IMR-90 (cell line): Measurements from ENCODE around the gene ARHGEF3. TPM values are rescaled to one million over a fixed set of nuclear protein-coding genes. Genes with fewer than 3 reads are reported as not detected.

Experiments
- ATAC-seq: fragments of 200-7000 bp; cut with Tn5 transposase; 2 replicates; pipeline ENCODE4 v1.9.1; 2020; ENCODE audit warnings: low read depth, mild to moderate bottlenecking, moderate library complexity
- BruUV-seq: library from RNA; stranded (reverse); fragments of 400-500 nt; replicated peaks from 2 replicates; lab custom pipeline; 2021; lab: Mats Ljungman, UMichigan
- CTCF ChIA-PET: fragments of 300-600 bp; formaldehyde crosslinking; extraction: SDS; loops from one replicate; lab custom pipeline; 2021; ENCODE audit warnings: antibody characterized with exemption; lab: Yijun Ruan, JAX
- POLR2A ChIA-PET: fragments of 300-600 bp; sonication (Branson Sonifier 250); formaldehyde crosslinking; loops from one replicate; lab custom pipeline; 2022; ENCODE audit warnings: antibody characterized with exemption; ENCODE audit not compliant: unreplicated experiment; lab: Charles Lee
- DNase-seq: peaks from one replicate; pipeline ENCODE4 v3.0.0; 2013
- H2AFZ ChIP-seq: replicated peaks from 2 replicates; pipeline ENCODE3; 2013; ENCODE audit warnings: low read length, mild to moderate bottlenecking; ENCODE audit not compliant: poor library complexity
- H2AK5ac ChIP-seq: 2 replicates; pipeline ENCODE4 v1.6.1; 2013; ENCODE audit warnings: low read depth, low read length, inconsistent platforms
- H2AK9ac ChIP-seq: replicated peaks from 2 replicates; pipeline ENCODE3; 2013; ENCODE audit warnings: mild to moderate bottlenecking, low read depth, low read length, moderate library complexity; ENCODE audit not compliant: poor library complexity
- H2BK120ac ChIP-seq: 2 replicates; pipeline ENCODE4 v1.6.1; 2013; ENCODE audit warnings: low read depth, low read length, inconsistent platforms
- H2BK15ac ChIP-seq: 3 replicates; pipeline ENCODE4 v1.6.1; 2013; ENCODE audit warnings: low read depth, low read length, inconsistent platforms
- H2BK20ac ChIP-seq: 2 replicates; pipeline ENCODE4 v1.6.1; 2013; ENCODE audit warnings: low read depth, mild to moderate bottlenecking, inconsistent platforms, low read length, moderate library complexity
- H2BK5ac ChIP-seq: 2 replicates; pipeline ENCODE4 v1.6.1; 2013; ENCODE audit warnings: mild to moderate bottlenecking, low read depth, low read length, inconsistent platforms; ENCODE audit not compliant: poor library complexity, severe bottlenecking
- H3K14ac ChIP-seq: replicated peaks from 2 replicates; pipeline ENCODE4 v1.6.1; 2013; ENCODE audit warnings: low read depth, low read length, inconsistent platforms
- H3K18ac ChIP-seq: 2 replicates; pipeline ENCODE4 v1.6.1; 2013; ENCODE audit warnings: low read depth, low read length, control low read depth
- H3K23ac ChIP-seq: 2 replicates; pipeline ENCODE4 v1.6.1; 2013; ENCODE audit warnings: low read depth, low read length, inconsistent platforms
- H3K27ac ChIP-seq: 2 replicates; pipeline ENCODE4 v1.5.1; 2013; ENCODE audit warnings: mild to moderate bottlenecking, control low read depth, low read length; ENCODE audit not compliant: insufficient read depth
- H3K27me3 ChIP-seq: 2 replicates; pipeline ENCODE4 v1.6.1; 2013; ENCODE audit warnings: low read length; ENCODE audit not compliant: control insufficient read depth, insufficient read depth
- H3K36me3 ChIP-seq: 2 replicates; pipeline ENCODE4 v1.6.1; 2013; ENCODE audit warnings: low read length, mixed read lengths; ENCODE audit not compliant: control insufficient read depth, insufficient read depth
- H3K4ac ChIP-seq: 2 replicates; pipeline ENCODE4 v1.6.1; 2013; ENCODE audit warnings: low read depth, low read length, inconsistent platforms
- H3K4me1 ChIP-seq: 2 replicates; pipeline ENCODE4 v1.6.1; 2013; ENCODE audit warnings: low read length, mixed read lengths; ENCODE audit not compliant: control insufficient read depth, insufficient read depth
- H3K4me2 ChIP-seq: 2 replicates; pipeline ENCODE4 v1.6.1; 2013; ENCODE audit warnings: low read depth, mild to moderate bottlenecking, control low read depth, low read length, moderate library complexity
- H3K4me3 ChIP-seq: 2 replicates; pipeline ENCODE4 v1.5.1; 2013; ENCODE audit warnings: low read depth, mild to moderate bottlenecking, control low read depth, low read length, moderate library complexity; ENCODE audit not compliant: insufficient read depth
- H3K56ac ChIP-seq: 2 replicates; pipeline ENCODE4 v1.6.1; 2013; ENCODE audit warnings: low read length, inconsistent platforms; ENCODE audit not compliant: insufficient read depth; ENCODE audit errors: extremely low read depth
- H3K79me1 ChIP-seq, 2 experiments: 2 replicates each; pipeline ENCODE4 v1.6.1; 2013; ENCODE audit warnings: low read length in 2 of 2, inconsistent platforms in 1 of 2, low read depth in 1 of 2
- H3K9ac ChIP-seq: 2 replicates; pipeline ENCODE4 v1.6.1; 2013; ENCODE audit warnings: low read depth, low read length, control low read depth
- H3K9me1 ChIP-seq: 2 replicates; pipeline ENCODE4 v1.6.1; 2013; ENCODE audit warnings: low read length, inconsistent platforms; ENCODE audit not compliant: insufficient read depth
- H3K9me3 ChIP-seq: 2 replicates; pipeline ENCODE4 v1.6.1; 2013; ENCODE audit warnings: low read length; ENCODE audit not compliant: control insufficient read depth, insufficient read depth
- H4K20me1 ChIP-seq: 2 replicates; pipeline ENCODE4 v1.6.1; 2013; ENCODE audit warnings: low read length, inconsistent platforms; ENCODE audit not compliant: insufficient read depth
- H4K5ac ChIP-seq: 2 replicates; pipeline ENCODE4 v1.6.1; 2013; ENCODE audit warnings: mild to moderate bottlenecking, low read depth, low read length, control low read depth
- H4K8ac ChIP-seq, 2 experiments: 2 replicates each; pipeline ENCODE4 v1.6.1; 2013; ENCODE audit warnings: low read depth in 2 of 2, low read length in 2 of 2, control low read depth in 1 of 2, inconsistent platforms in 1 of 2
- H4K91ac ChIP-seq: 2 replicates; pipeline ENCODE4 v1.6.1; 2013; ENCODE audit warnings: low read depth, low read length, inconsistent platforms; ENCODE audit not compliant: insufficient read depth
- BHLHE40 ChIP-seq: fragments of 150-350 bp; IDR thresholded peaks from 2 replicates; pipeline ENCODE4 v1.6.1; 2016; ENCODE audit warnings: mild to moderate bottlenecking, low read depth, low read length
- CEBPB ChIP-seq: IDR thresholded peaks from 2 replicates; pipeline ENCODE4 v1.6.1; 2012; ENCODE audit warnings: low read depth, low read length, improper control_type of control experiment
- CHD1 ChIP-seq: IDR thresholded peaks from 2 replicates; pipeline ENCODE4 v1.6.1; 2012; ENCODE audit warnings: low read depth, low read length, improper control_type of control experiment
- FOS ChIP-seq: fragments of 150-350 bp; IDR thresholded peaks from 2 replicates; pipeline ENCODE4 v1.6.1; 2016; ENCODE audit warnings: low read depth, low read length
- MAFK ChIP-seq: IDR thresholded peaks from 2 replicates; pipeline ENCODE4 v1.6.1; 2012; ENCODE audit warnings: low read depth, low read length, improper control_type of control experiment
- MAZ ChIP-seq: IDR thresholded peaks from 2 replicates; pipeline ENCODE4 v1.6.1; 2012; ENCODE audit warnings: low read depth, mild to moderate bottlenecking, low read length, improper control_type of control experiment, moderate library complexity, borderline replicate concordance
- MXI1 ChIP-seq: IDR thresholded peaks from 2 replicates; pipeline ENCODE4 v1.6.1; 2012; ENCODE audit warnings: low read depth, mild to moderate bottlenecking, low read length, moderate library complexity, borderline replicate concordance
- NFE2L2 ChIP-seq: fragments of 150-350 bp; IDR thresholded peaks from 2 replicates; pipeline ENCODE4 v1.6.1; 2016; ENCODE audit warnings: low read depth, mild to moderate bottlenecking, low read length
- POLR2A ChIP-seq: IDR thresholded peaks from 2 replicates; pipeline ENCODE4 v1.6.1; 2012; ENCODE audit warnings: mild to moderate bottlenecking, low read depth, low read length
- RAD21 ChIP-seq: IDR thresholded peaks from 2 replicates; pipeline ENCODE4 v1.6.1; 2012; ENCODE audit warnings: low read length, improper control_type of control experiment
- RCOR1 ChIP-seq: IDR thresholded peaks from 2 replicates; pipeline ENCODE4 v1.6.1; 2012; ENCODE audit warnings: mild to moderate bottlenecking, low read length, improper control_type of control experiment; ENCODE audit not compliant: insufficient replicate concordance
- RFX5 ChIP-seq: IDR thresholded peaks from 2 replicates; pipeline ENCODE4 v1.8.0; 2012; ENCODE audit warnings: low read depth, mild to moderate bottlenecking, low read length, moderate library complexity
- SMC3 ChIP-seq: fragments of 150-350 bp; IDR thresholded peaks from 2 replicates; pipeline ENCODE4 v1.6.1; 2016; ENCODE audit warnings: low read depth, mild to moderate bottlenecking, antibody characterized with exemption, low read length, moderate library complexity
- dilution Hi-C: fragments of 300-500 bp; cut with HindIII; formaldehyde crosslinking; loops from one replicate; pipeline ENCODE4 v1.14.3; 2018; ENCODE audit warnings: low sequenced_read_pairs; ENCODE audit not compliant: unreplicated experiment
- in situ Hi-C: fragments of 300-500 bp; cut with MboI; formaldehyde crosslinking; loops from 3 replicates; pipeline ENCODE4 v1.14.3; 2019; ENCODE audit warnings: low sequenced_read_pairs, inconsistent platforms, mixed read lengths
- intact Hi-C: fragments of 100-400 bp; cut with micrococcal nuclease; formaldehyde crosslinking; loops from 2 replicates; pipeline ENCODE4 v1.10.0; 2022
- polyA plus RNA-seq, 3 experiments: library from polyadenylated mRNA; depleted of rRNA; stranded (reverse); fragments of >200 nt; gene quantifications; 2 replicates each; pipeline ENCODE4 v1.2.3, GENCODE V29; 2012; ENCODE audit warnings: low replicate concordance in 1 of 3
- total RNA-seq: library from RNA; depleted of rRNA; stranded (reverse); fragments of >200 nt; gene quantifications from 2 replicates; pipeline ENCODE4 v1.2.3, GENCODE V29; 2012
- TF ChIP-seq, protein P1 (sequence below): fragments of 150-350 bp; IDR thresholded peaks from 2 replicates; pipeline ENCODE4 v1.6.1; 2017; ENCODE audit warnings: mild to moderate bottlenecking, antibody characterized with exemption, low read length, low read depth
- TF ChIP-seq, protein P2 (sequence below): fragments of 150-350 bp; IDR thresholded peaks from 2 replicates; pipeline ENCODE4 v1.6.1; 2016; ENCODE audit warnings: low read depth, mild to moderate bottlenecking, low read length, moderate library complexity, borderline replicate concordance
- TF ChIP-seq, protein P3 (sequence below): conservative IDR thresholded peaks from 2 replicates; pipeline ENCODE4 v1.5.1; 2012; ENCODE audit warnings: mild to moderate bottlenecking, low read depth, low read length, improper control_type of control experiment

Gene ARHGEF3
- total and polyA plus RNA-seq, 2 of the 4 experiments (the other 2 are of a cell fraction): 2.1 to 2.3 TPM

DNA sequence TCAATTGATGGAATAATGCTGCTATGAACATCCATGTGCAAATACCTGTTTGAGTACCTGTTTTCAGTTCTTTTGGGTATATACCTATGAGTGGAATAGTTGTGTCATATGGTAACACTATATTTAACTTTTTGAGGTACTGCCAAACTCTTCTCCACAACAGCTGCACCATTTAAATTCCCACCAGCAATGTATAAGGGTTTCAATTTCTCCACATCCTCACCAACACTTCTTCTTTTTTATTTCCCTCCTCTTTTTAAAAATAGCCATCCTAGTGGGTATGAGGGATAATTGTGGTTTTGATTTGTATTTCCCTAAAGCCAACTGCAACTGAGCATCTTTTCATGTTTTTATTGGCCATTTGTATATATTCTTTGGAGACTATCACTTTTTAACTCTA, 31.3 kb upstream of the ARHGEF3 start:
- H3K9me3 ChIP-seq: no peaks in the 10 kb centered on the region
- H3K4me3 ChIP-seq: no peak overlapping the region
- no peak overlapping the region for H3K14ac ChIP-seq
- H3K27me3 ChIP-seq: no peaks in the 10 kb centered on the region
- H3K18ac ChIP-seq: no peak overlapping the region
- no peak overlapping the region for H2AK9ac ChIP-seq
- H3K4ac ChIP-seq: no peak overlapping the region
- H3K9ac ChIP-seq: no peak overlapping the region
- no peak for ATAC-seq
- no peak for TF ChIP-seq POLR2A
- TF ChIP-seq FOS: no peak
- TF ChIP-seq, protein P1, sequence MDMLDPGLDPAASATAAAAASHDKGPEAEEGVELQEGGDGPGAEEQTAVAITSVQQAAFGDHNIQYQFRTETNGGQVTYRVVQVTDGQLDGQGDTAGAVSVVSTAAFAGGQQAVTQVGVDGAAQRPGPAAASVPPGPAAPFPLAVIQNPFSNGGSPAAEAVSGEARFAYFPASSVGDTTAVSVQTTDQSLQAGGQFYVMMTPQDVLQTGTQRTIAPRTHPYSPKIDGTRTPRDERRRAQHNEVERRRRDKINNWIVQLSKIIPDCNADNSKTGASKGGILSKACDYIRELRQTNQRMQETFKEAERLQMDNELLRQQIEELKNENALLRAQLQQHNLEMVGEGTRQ: no peak
- TF ChIP-seq CHD1: no peak
- no peak for TF ChIP-seq CEBPB
- TF ChIP-seq BHLHE40: no peak
- TF ChIP-seq MXI1: no peak
- no peak for TF ChIP-seq RCOR1
- TF ChIP-seq RFX5: no peak
- TF ChIP-seq NFE2L2: no peak
- no peak for TF ChIP-seq MAFK
- TF ChIP-seq, protein P2, sequence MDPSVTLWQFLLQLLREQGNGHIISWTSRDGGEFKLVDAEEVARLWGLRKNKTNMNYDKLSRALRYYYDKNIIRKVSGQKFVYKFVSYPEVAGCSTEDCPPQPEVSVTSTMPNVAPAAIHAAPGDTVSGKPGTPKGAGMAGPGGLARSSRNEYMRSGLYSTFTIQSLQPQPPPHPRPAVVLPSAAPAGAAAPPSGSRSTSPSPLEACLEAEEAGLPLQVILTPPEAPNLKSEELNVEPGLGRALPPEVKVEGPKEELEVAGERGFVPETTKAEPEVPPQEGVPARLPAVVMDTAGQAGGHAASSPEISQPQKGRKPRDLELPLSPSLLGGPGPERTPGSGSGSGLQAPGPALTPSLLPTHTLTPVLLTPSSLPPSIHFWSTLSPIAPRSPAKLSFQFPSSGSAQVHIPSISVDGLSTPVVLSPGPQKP: no peak
- no peak for TF ChIP-seq RAD21
- TF ChIP-seq SMC3: no peak
- TF ChIP-seq, protein P3, sequence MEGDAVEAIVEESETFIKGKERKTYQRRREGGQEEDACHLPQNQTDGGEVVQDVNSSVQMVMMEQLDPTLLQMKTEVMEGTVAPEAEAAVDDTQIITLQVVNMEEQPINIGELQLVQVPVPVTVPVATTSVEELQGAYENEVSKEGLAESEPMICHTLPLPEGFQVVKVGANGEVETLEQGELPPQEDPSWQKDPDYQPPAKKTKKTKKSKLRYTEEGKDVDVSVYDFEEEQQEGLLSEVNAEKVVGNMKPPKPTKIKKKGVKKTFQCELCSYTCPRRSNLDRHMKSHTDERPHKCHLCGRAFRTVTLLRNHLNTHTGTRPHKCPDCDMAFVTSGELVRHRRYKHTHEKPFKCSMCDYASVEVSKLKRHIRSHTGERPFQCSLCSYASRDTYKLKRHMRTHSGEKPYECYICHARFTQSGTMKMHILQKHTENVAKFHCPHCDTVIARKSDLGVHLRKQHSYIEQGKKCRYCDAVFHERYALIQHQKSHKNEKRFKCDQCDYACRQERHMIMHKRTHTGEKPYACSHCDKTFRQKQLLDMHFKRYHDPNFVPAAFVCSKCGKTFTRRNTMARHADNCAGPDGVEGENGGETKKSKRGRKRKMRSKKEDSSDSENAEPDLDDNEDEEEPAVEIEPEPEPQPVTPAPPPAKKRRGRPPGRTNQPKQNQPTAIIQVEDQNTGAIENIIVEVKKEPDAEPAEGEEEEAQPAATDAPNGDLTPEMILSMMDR: no peak
- TF ChIP-seq MAZ: no peak
- no peak overlapping the region for H4K5ac ChIP-seq
- H4K91ac ChIP-seq: no peak overlapping the region
- dilution Hi-C loops: no loop called here
- H3K27ac ChIP-seq: no peak overlapping the region
- H2BK120ac ChIP-seq: no peak overlapping the region
- no peaks in the 10 kb centered on the region for H3K4me1 ChIP-seq
- in situ Hi-C loops: no loop called here
- no peak overlapping the region for H2AK5ac ChIP-seq
- H2BK15ac ChIP-seq: no peak overlapping the region
- H3K36me3 ChIP-seq: no peaks in the 10 kb centered on the region
- POLR2A ChIA-PET: no interaction called here
- H3K23ac ChIP-seq: no peak overlapping the region
- H4K20me1 ChIP-seq: no peaks in the 10 kb centered on the region
- CTCF ChIA-PET: no interaction called here
- no peak overlapping the region for H3K4me2 ChIP-seq
- DNase-seq: no peak
- BruUV-seq: no TSS peak
- H3K79me1 ChIP-seq: no peaks in the 10 kb centered on the region
- no peak overlapping the region for H3K56ac ChIP-seq
- H2AFZ ChIP-seq: no peak overlapping the region
- H2BK20ac ChIP-seq: no peak overlapping the region
- intact Hi-C loops: no loop called here
- H4K8ac ChIP-seq: no peak overlapping the region
- no peaks in the 10 kb centered on the region; the same call in 1 of the 2 replicates for H3K9me1 ChIP-seq
- no peak overlapping the region for H2BK5ac ChIP-seq
